Ishikawa (cell line): ENCODE data around the gene PLCB4.

Source experiments
- CEBPB ChIP-seq: IDR thresholded peaks from 2 replicates; pipeline ENCODE4 v1.6.1; 2012
- CREB1 ChIP-seq: IDR thresholded peaks from 2 replicates; pipeline ENCODE4 v1.6.1; 2012; ENCODE audit warnings: low read depth
- EGR1 ChIP-seq: IDR thresholded peaks from 2 replicates; pipeline ENCODE4 v1.6.1; 2012
- EP300 ChIP-seq: IDR thresholded peaks from 2 replicates; pipeline ENCODE4 v1.6.1; 2012; ENCODE audit warnings: borderline replicate concordance
- FOXM1 ChIP-seq: IDR thresholded peaks from 2 replicates; pipeline ENCODE4 v1.6.1; 2012; ENCODE audit warnings: low read depth, borderline replicate concordance
- NFIC ChIP-seq: IDR thresholded peaks from 2 replicates; pipeline ENCODE4 v1.6.1; 2012
- RAD21 ChIP-seq: IDR thresholded peaks from 2 replicates; pipeline ENCODE4 v1.6.1; 2012; ENCODE audit warnings: low read depth
- TAF1 ChIP-seq: IDR thresholded peaks from 2 replicates; pipeline ENCODE4 v1.6.1; 2012; ENCODE audit warnings: low read depth, mild to moderate bottlenecking
- TCF12 ChIP-seq: IDR thresholded peaks from 2 replicates; pipeline ENCODE4 v1.6.1; 2012; ENCODE audit warnings: low read depth
- TEAD4 ChIP-seq: IDR thresholded peaks from 2 replicates; pipeline ENCODE4 v1.6.1; 2012
- YY1 ChIP-seq: IDR thresholded peaks from 2 replicates; pipeline ENCODE4 v1.6.1; 2012; ENCODE audit warnings: low read depth
- ZBTB7A ChIP-seq: IDR thresholded peaks from 2 replicates; pipeline ENCODE4 v1.6.1; 2012; ENCODE audit warnings: low read depth
- TF ChIP-seq, protein P1 (sequence below): IDR thresholded peaks from 2 replicates; pipeline ENCODE4 v1.6.1; 2012; ENCODE audit warnings: low read depth, mild to moderate bottlenecking
- TF ChIP-seq, protein P2 (sequence below): IDR thresholded peaks from 2 replicates; pipeline ENCODE4 v1.6.1; 2012
- TF ChIP-seq, protein P3 (sequence below): IDR thresholded peaks from 2 replicates; pipeline ENCODE4 v1.6.1; 2012

Gene PLCB4

DNA sequence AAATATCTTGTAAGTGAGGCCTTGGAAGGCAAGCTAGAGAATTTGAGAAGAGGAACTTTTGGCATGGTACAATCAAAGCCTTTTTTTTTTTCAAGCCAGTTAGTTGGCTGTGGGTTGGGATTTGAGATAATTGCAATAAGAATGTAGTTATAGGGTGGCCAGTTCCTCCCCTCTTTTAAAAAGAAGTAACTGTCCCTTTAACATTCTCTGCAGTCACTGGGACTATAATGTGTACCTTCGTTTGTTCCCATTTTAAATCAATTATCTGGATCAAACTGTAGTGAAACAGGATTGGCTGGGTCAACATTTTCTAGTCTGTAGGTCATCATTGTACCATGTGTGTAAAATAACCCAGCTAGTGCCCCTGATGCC lies 233.2 kb downstream of the PLCB4 start:
- no peak for TF ChIP-seq EP300
- 0 out of 2 replicates have a peak, but pooled peaks have one; percentile 3 for TF ChIP-seq TEAD4
- TF ChIP-seq FOXM1 = 0 out of 2 replicates have a peak, but pooled peaks have one; percentile 34
- no peak for TF ChIP-seq TAF1

DNA sequence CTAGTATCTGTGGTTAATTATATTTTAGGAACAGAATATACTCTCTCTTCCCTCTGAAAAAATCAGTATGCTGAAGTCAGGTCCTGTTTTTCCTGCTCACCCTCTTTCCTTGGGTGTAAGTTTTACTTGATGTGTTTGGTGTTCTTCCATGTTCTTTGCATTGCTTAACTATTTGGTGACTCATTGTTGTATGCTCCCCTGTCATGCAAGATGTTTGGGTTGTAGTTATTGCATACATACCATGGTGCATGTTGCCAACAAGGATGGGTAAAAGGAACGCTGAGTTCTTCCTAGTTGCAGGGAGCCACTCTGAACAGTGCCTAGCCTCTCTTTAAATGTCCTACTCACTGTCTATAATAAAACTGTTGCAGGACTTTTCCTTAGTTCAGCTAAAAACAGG lies 237.6 kb downstream of the PLCB4 start:
- TF ChIP-seq, protein P1, sequence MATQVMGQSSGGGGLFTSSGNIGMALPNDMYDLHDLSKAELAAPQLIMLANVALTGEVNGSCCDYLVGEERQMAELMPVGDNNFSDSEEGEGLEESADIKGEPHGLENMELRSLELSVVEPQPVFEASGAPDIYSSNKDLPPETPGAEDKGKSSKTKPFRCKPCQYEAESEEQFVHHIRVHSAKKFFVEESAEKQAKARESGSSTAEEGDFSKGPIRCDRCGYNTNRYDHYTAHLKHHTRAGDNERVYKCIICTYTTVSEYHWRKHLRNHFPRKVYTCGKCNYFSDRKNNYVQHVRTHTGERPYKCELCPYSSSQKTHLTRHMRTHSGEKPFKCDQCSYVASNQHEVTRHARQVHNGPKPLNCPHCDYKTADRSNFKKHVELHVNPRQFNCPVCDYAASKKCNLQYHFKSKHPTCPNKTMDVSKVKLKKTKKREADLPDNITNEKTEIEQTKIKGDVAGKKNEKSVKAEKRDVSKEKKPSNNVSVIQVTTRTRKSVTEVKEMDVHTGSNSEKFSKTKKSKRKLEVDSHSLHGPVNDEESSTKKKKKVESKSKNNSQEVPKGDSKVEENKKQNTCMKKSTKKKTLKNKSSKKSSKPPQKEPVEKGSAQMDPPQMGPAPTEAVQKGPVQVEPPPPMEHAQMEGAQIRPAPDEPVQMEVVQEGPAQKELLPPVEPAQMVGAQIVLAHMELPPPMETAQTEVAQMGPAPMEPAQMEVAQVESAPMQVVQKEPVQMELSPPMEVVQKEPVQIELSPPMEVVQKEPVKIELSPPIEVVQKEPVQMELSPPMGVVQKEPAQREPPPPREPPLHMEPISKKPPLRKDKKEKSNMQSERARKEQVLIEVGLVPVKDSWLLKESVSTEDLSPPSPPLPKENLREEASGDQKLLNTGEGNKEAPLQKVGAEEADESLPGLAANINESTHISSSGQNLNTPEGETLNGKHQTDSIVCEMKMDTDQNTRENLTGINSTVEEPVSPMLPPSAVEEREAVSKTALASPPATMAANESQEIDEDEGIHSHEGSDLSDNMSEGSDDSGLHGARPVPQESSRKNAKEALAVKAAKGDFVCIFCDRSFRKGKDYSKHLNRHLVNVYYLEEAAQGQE = no peak
- TF ChIP-seq EGR1 = no peak
- no peak for TF ChIP-seq CEBPB
- no peak for TF ChIP-seq YY1
- no peak for TF ChIP-seq ZBTB7A
- TF ChIP-seq CREB1 = no peak
- no peak for TF ChIP-seq TEAD4
- TF ChIP-seq FOXM1 = no peak

GRCh38 chr20:9308056-9308455 lies 239.2 kb downstream of the PLCB4 start:
- TF ChIP-seq ZBTB7A (no peak), TAF1 (no peak), YY1 (no peak), TCF12 (no peak)
- TF ChIP-seq, protein P2, sequence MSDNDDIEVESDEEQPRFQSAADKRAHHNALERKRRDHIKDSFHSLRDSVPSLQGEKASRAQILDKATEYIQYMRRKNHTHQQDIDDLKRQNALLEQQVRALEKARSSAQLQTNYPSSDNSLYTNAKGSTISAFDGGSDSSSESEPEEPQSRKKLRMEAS = no peak

GRCh38 chr20:9311132-9311531 lies 242.2 kb downstream of the PLCB4 start:
- no peak for TF ChIP-seq ZBTB7A
- no peak for TF ChIP-seq CEBPB
- TF ChIP-seq RAD21 = no peak
- TF ChIP-seq YY1 = no peak
- TF ChIP-seq, protein P1 = no peak
- no peak for TF ChIP-seq CREB1
- TF ChIP-seq TAF1 = no peak
- TF ChIP-seq NFIC = no peak
- TF ChIP-seq FOXM1 = no peak
- no peak for TF ChIP-seq TCF12
- TF ChIP-seq EP300 = no peak
- TF ChIP-seq EGR1 = no peak
- TF ChIP-seq, protein P3, sequence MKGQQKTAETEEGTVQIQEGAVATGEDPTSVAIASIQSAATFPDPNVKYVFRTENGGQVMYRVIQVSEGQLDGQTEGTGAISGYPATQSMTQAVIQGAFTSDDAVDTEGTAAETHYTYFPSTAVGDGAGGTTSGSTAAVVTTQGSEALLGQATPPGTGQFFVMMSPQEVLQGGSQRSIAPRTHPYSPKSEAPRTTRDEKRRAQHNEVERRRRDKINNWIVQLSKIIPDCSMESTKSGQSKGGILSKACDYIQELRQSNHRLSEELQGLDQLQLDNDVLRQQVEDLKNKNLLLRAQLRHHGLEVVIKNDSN = no peak
- TF ChIP-seq, protein P2 = no peak
- TF ChIP-seq TEAD4 = no peak

DNA sequence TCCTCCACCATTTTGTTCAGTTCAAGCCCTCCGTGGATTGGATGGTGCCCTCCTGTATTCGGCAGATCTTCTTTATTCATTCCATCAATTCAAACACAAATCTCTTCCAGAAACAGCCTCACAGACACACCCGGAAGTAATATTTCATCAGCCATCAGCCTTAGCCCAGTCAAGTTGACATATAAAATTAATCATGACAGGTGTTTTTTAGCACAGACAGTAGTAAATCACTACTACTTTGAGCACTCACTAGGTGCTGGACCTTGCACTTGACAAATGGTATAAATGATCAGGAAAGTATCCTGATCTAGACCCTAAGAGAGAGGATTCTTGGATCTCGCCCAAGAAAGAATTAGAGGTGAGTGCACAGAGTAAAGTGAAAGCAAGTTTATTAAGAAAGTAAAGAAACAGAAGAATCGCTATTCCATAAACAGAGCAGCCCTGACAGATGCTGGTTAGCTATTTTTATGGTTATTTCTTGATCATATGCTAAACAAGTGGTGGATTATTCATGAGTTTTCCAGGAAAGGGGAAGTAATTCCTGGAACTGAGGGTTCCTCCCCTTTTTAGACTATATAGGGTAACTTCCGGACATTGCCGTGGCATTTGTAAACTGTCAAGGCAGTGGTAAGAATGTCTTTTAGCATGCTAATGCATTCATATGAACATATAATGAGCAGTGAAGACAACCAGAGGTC lies 250.9 kb downstream of the PLCB4 start:
- TF ChIP-seq EP300 (no peak), RAD21 (no peak), FOXM1 (no peak), YY1 (no peak), CREB1 (no peak), TEAD4 (no peak), TCF12 (no peak), ZBTB7A (no peak)
- TF ChIP-seq, protein P2 = no peak
- TF ChIP-seq, protein P1 = no peak
- TF ChIP-seq, protein P3 = no peak
